HCT116 (cell line): ENCODE results near the gene ETDC.

ENCODE experiments used
- CEBPB ChIP-seq: IDR thresholded peaks from 2 replicates; pipeline ENCODE4 v1.6.1; 2012; ENCODE audit warnings: low read depth
- EGR1 ChIP-seq: IDR thresholded peaks from 2 replicates; pipeline ENCODE4 v1.6.1; 2012; ENCODE audit warnings: low read depth
- EZH2 ChIP-seq: fragments of 200-600 bp; sonication (generic); IDR thresholded peaks from 2 replicates; pipeline ENCODE4 v1.6.1; 2017; ENCODE audit warnings: antibody characterized with exemption, mixed run types
- EZH2phosphoT487 ChIP-seq: fragments of 200-600 bp; IDR thresholded peaks from 2 replicates; pipeline ENCODE4 v1.6.1; 2018; ENCODE audit warnings: antibody characterized with exemption, borderline replicate concordance
- JUND ChIP-seq: IDR thresholded peaks from 2 replicates; pipeline ENCODE4 v1.6.1; 2012
- POLR2A ChIP-seq: IDR thresholded peaks from 2 replicates; pipeline ENCODE4 v1.7.0; 2011; ENCODE audit warnings: borderline replicate concordance; ENCODE audit not compliant: insufficient read depth, insufficient read length; ENCODE audit errors: extremely low read depth
- POLR2AphosphoS5 ChIP-seq: IDR thresholded peaks from 2 replicates; pipeline ENCODE4 v1.6.1; 2011; ENCODE audit warnings: mild to moderate bottlenecking, low read depth, low read length, moderate library complexity
- RAD21 ChIP-seq: IDR thresholded peaks from 2 replicates; pipeline ENCODE4 v1.6.1; 2012; ENCODE audit warnings: low read depth, mild to moderate bottlenecking
- SIN3A ChIP-seq: IDR thresholded peaks from 2 replicates; pipeline ENCODE4 v1.6.1; 2012; ENCODE audit warnings: low read depth
- SP1 ChIP-seq: IDR thresholded peaks from 2 replicates; pipeline ENCODE4 v1.6.1; 2012; ENCODE audit warnings: low read depth
- TCF7L2 ChIP-seq: IDR thresholded peaks from 2 replicates; pipeline ENCODE4 v1.7.0; 2011; ENCODE audit warnings: borderline replicate concordance, inconsistent platforms; ENCODE audit not compliant: insufficient read depth, insufficient read length; ENCODE audit errors: extremely low read depth
- YY1 ChIP-seq: IDR thresholded peaks from 2 replicates; pipeline ENCODE4 v1.6.1; 2011; ENCODE audit warnings: low read length, low read depth, moderate library complexity, mild to moderate bottlenecking; ENCODE audit not compliant: insufficient replicate concordance; ENCODE audit errors: extremely low read depth
- TF ChIP-seq, protein P1 (sequence below), 3 experiments: fragments of 200-600 bp in 1 of 3; sonication (generic) in 1 of 3; IDR thresholded peaks in 2 of 3; conservative IDR thresholded peaks in 1 of 3; 2 replicates each; pipeline ENCODE4 v1.5.1; 2012 to 2017; ENCODE audit warnings: low read depth in 2 of 3, low read length in 2 of 3, antibody characterized with exemption in 1 of 3, borderline replicate concordance in 1 of 3, control low read depth in 1 of 3, mild to moderate bottlenecking in 1 of 3, mixed read lengths in 1 of 3, mixed run types in 1 of 3, moderate library complexity in 1 of 3; ENCODE audit not compliant: insufficient read depth in 1 of 3
- TF ChIP-seq, protein P2 (sequence below): IDR thresholded peaks from 2 replicates; pipeline ENCODE4 v1.6.1; 2012

DNA sequence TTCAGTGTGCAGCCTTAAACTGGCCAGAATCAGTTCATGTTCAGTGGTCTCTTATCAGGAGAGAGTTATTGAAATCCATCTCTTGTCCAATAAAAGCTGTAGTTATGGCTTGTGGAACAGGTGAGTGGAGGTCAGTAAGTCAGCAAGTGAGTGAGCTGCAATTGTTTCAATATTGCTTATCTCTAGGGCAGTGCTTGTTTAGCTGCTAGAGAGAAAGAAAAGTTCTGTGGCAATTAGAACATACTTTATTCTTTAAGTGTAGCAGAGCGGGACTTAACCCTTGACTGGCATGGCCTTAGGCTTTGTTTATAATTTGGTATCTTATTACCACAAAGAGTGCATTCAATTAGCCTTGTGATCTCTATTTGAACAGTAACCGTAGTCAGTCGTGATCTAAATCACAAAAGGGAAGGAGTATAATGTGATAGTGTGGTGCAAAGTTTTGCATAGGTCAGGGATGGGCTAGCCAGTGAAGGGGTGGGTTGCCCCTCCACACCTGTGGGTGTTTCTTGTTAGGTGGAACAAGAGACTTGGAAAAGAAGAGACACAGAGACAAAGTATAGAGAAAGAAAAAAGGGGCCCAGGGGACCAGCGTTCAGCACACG lies 6.9 kb upstream of the ETDC start:
- TF ChIP-seq, protein P1, sequence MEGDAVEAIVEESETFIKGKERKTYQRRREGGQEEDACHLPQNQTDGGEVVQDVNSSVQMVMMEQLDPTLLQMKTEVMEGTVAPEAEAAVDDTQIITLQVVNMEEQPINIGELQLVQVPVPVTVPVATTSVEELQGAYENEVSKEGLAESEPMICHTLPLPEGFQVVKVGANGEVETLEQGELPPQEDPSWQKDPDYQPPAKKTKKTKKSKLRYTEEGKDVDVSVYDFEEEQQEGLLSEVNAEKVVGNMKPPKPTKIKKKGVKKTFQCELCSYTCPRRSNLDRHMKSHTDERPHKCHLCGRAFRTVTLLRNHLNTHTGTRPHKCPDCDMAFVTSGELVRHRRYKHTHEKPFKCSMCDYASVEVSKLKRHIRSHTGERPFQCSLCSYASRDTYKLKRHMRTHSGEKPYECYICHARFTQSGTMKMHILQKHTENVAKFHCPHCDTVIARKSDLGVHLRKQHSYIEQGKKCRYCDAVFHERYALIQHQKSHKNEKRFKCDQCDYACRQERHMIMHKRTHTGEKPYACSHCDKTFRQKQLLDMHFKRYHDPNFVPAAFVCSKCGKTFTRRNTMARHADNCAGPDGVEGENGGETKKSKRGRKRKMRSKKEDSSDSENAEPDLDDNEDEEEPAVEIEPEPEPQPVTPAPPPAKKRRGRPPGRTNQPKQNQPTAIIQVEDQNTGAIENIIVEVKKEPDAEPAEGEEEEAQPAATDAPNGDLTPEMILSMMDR (IDR thresholded peaks at IDR 0.05 in 2 of 3, conservative IDR thresholded peaks at IDR 0.05 in 1 of 3; ENCODE audit: borderline replicate concordance in 1 of 3, insufficient read depth in 1 of 3, low read depth in 2 of 3, low read length in 2 of 3) = no peak
- TF ChIP-seq SP1 = no peak
- no peak for TF ChIP-seq POLR2A
- no peak for TF ChIP-seq POLR2AphosphoS5
- no peak for TF ChIP-seq EZH2phosphoT487
- no peak for TF ChIP-seq EGR1
- no peak for TF ChIP-seq JUND
- TF ChIP-seq CEBPB = no peak
- no peak for TF ChIP-seq EZH2
- TF ChIP-seq RAD21 = no peak
- no peak for TF ChIP-seq SIN3A
- no peak for TF ChIP-seq YY1
- TF ChIP-seq, protein P2, sequence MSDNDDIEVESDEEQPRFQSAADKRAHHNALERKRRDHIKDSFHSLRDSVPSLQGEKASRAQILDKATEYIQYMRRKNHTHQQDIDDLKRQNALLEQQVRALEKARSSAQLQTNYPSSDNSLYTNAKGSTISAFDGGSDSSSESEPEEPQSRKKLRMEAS = no peak
- no peak for TF ChIP-seq TCF7L2
